Ovary (tissue), 3 donors: ENCODE results near the gene CALCR.

Source experiments
- EP300 ChIP-seq: sonication (generic); formaldehyde crosslinking; IDR thresholded peaks from one replicate; pipeline ENCODE4 v1.6.1; 2017; ENCODE audit warnings: antibody characterized with exemption
- POLR2A ChIP-seq: fragments of 450-650 bp; IDR thresholded peaks from one replicate; pipeline ENCODE4 v1.6.1; 2017; ENCODE audit warnings: antibody characterized with exemption, mild to moderate bottlenecking, moderate library complexity
- TF ChIP-seq, protein P1 (sequence below), 3 donors: fragments of 450-650 bp in 2 of 3; fragments of 200-600 bp in 1 of 3; IDR thresholded peaks; one replicate each; pipeline versions ENCODE4 v1.5.1 to v1.8.0; 2016 to 2022; ENCODE audit warnings: antibody characterized with exemption in 3 of 3, mild to moderate bottlenecking in 1 of 3
- donor health status: DM: no; HTN: no; CAD: no.

DNA sequence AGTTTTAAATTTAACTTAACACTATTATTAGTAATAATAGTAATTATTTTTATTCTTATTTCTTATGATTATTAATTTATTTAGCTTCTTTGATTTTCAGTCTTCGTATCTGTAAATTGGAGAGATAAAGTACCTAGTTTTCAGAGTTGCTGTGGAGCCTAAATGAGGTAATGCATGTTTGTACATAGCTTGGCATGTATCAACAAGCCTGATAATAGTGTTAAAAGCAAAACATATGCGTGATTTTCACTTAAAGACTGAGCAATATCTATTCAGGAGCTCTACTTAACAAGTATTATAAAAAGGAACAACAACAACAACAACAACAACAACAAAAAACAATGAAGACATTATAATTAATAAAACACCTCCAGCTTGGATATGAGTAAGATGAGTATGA, 12.4 kb downstream of the CALCR start:
- TF ChIP-seq, protein P1, sequence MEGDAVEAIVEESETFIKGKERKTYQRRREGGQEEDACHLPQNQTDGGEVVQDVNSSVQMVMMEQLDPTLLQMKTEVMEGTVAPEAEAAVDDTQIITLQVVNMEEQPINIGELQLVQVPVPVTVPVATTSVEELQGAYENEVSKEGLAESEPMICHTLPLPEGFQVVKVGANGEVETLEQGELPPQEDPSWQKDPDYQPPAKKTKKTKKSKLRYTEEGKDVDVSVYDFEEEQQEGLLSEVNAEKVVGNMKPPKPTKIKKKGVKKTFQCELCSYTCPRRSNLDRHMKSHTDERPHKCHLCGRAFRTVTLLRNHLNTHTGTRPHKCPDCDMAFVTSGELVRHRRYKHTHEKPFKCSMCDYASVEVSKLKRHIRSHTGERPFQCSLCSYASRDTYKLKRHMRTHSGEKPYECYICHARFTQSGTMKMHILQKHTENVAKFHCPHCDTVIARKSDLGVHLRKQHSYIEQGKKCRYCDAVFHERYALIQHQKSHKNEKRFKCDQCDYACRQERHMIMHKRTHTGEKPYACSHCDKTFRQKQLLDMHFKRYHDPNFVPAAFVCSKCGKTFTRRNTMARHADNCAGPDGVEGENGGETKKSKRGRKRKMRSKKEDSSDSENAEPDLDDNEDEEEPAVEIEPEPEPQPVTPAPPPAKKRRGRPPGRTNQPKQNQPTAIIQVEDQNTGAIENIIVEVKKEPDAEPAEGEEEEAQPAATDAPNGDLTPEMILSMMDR (IDR thresholded peaks at IDR 0.05), result no peak
- TF ChIP-seq EP300 (no peak), POLR2A (no peak)
